ENCODE data around the gene GNAI2. TPM values are rescaled to one million over a fixed set of nuclear protein-coding genes. Genes with fewer than 3 reads are reported as not detected.
"Not testable (repeated sequence)": the region's sequence is repeated elsewhere in the genome, so short reads cannot be mapped to it uniquely, and the experiment has no call there.

GNAI2 gene
- total RNA-seq, 3 donors from 2014 or later, result 47.0 to 190 (median 96.4) TPM

GRCh38 chr3:50261505-50261904, 25.5 kb downstream of the GNAI2 start:
- intact Hi-C loops (cut with DNase I, micrococcal nuclease), result no loop called here
- Histone ChIP-seq H3K4me1 (ENCODE audit: low read depth) (peaks cover 25% of the 10 kb centered on the region), H3K9me3 (no peaks in the 10 kb centered on the region), H3K4me3 (no peak overlapping the region), H3K36me3 (ENCODE audit: low read depth) (no peaks in the 10 kb centered on the region)
- no peak for ATAC-seq
- TF ChIP-seq CTCF (IDR thresholded peaks at IDR 0.05), result no peak
- DNase-seq, result no peak

- H3K4me3 ChIP-seq; H3K36me3 ChIP-seq (ENCODE audit: low read depth); DNase-seq; ATAC-seq; H3K9me3 ChIP-seq; intact Hi-C loops (cut with DNase I, micrococcal nuclease): not testable (repeated sequence)
- H3K4me1 ChIP-seq (ENCODE audit: low read depth), result peaks cover 25% of the 10 kb centered on the region
Observed at GRCh38 chr3:50262200-50262599, 26.2 kb downstream of the GNAI2 start.

GRCh38 chr3:50262778-50263177, 26.8 kb downstream of the GNAI2 start:
- no peak for ATAC-seq
- Histone ChIP-seq H3K9me3 (no peaks in the 10 kb centered on the region), H3K4me1 (ENCODE audit: low read depth) (peaks cover 29% of the 10 kb centered on the region), H3K4me3 (no peak overlapping the region), H3K36me3 (ENCODE audit: low read depth) (no peaks in the 10 kb centered on the region)
- intact Hi-C loops (cut with DNase I, micrococcal nuclease), result no loop called here
- TF ChIP-seq CTCF (IDR thresholded peaks at IDR 0.05), result no peak
- no peak for DNase-seq

- ATAC-seq (no peak), DNase-seq (no peak)
- Histone ChIP-seq H3K9me3 (no peaks in the 10 kb centered on the region), H3K36me3 (ENCODE audit: low read depth) (no peaks in the 10 kb centered on the region), H3K4me3 (no peak overlapping the region), H3K4me1 (ENCODE audit: low read depth) (peaks cover 37% of the 10 kb centered on the region)
- TF ChIP-seq CTCF (IDR thresholded peaks at IDR 0.05), result no peak
- intact Hi-C loops (cut with DNase I, micrococcal nuclease), result no loop called here
Observed at GRCh38 chr3:50263478-50264382, 27.7 kb downstream of the GNAI2 start.

GRCh38 chr3:50264383-50264963, 28.5 kb downstream of the GNAI2 start:
- H3K4me3 ChIP-seq, result no peak overlapping the region
- no peak for ATAC-seq
- H3K9me3 ChIP-seq, result no peaks in the 10 kb centered on the region
- peaks cover 42% of the 10 kb centered on the region for H3K4me1 ChIP-seq (ENCODE audit: low read depth)
- peak in 2 of 3 donors; percentile 69 to 77 for DNase-seq
- no peaks in the 10 kb centered on the region for H3K36me3 ChIP-seq (ENCODE audit: low read depth)
- no peak for TF ChIP-seq CTCF (IDR thresholded peaks at IDR 0.05)
- intact Hi-C loops (cut with DNase I, micrococcal nuclease), result no loop called here

GRCh38 chr3:50264964-50265485, 29.0 kb downstream of the GNAI2 start:
- DNase-seq, result peak in 1 of 3 donors; percentile 58
- intact Hi-C loops (cut with DNase I, micrococcal nuclease), result no loop called here
- Histone ChIP-seq H3K4me3 (no peak overlapping the region), H3K4me1 (ENCODE audit: low read depth) (peaks cover 40% of the 10 kb centered on the region), H3K36me3 (ENCODE audit: low read depth) (no peaks in the 10 kb centered on the region), H3K9me3 (no peaks in the 10 kb centered on the region)
- TF ChIP-seq CTCF (IDR thresholded peaks at IDR 0.05), result no peak
- peak; percentile 5 for ATAC-seq
